GM18868 (cell line): Measurements from ENCODE around the gene KLK10.

ENCODE experiments used
- ATAC-seq: cut with Tn5 transposase; IDR thresholded peaks from one replicate; pipeline ENCODE4 v1.9.1; 2021; ENCODE audit warnings: mild to moderate bottlenecking, moderate library complexity; ENCODE audit not compliant: unreplicated experiment

Gene KLK10, protein sequence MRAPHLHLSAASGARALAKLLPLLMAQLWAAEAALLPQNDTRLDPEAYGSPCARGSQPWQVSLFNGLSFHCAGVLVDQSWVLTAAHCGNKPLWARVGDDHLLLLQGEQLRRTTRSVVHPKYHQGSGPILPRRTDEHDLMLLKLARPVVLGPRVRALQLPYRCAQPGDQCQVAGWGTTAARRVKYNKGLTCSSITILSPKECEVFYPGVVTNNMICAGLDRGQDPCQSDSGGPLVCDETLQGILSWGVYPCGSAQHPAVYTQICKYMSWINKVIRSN

DNA sequence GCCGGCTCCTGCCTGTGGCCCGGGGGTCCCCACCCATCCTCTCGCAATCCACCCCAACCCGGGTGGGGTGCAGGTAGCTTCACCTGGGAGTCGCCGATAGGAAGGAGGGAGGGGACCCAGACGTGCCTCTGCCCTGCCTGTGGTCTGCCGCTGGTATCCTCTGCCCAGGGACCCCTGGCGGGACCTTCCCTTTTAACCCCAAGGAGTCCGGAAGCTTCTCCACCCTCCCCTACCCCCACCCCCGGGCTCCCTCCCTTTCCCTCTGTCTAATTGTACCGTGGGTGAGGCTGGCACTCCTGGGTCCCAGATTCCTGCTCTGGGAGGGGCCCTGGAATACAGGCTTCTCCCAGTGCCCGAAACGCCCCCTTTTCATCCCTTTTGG is at the start of gene KLK10:
Gene KLK10, minus strand, starts transcription at position 166 of the 382 bp plus-strand sequence. CDS start 579 bp downstream, outside the sequence.
- ATAC-seq, result no peak

DNA sequence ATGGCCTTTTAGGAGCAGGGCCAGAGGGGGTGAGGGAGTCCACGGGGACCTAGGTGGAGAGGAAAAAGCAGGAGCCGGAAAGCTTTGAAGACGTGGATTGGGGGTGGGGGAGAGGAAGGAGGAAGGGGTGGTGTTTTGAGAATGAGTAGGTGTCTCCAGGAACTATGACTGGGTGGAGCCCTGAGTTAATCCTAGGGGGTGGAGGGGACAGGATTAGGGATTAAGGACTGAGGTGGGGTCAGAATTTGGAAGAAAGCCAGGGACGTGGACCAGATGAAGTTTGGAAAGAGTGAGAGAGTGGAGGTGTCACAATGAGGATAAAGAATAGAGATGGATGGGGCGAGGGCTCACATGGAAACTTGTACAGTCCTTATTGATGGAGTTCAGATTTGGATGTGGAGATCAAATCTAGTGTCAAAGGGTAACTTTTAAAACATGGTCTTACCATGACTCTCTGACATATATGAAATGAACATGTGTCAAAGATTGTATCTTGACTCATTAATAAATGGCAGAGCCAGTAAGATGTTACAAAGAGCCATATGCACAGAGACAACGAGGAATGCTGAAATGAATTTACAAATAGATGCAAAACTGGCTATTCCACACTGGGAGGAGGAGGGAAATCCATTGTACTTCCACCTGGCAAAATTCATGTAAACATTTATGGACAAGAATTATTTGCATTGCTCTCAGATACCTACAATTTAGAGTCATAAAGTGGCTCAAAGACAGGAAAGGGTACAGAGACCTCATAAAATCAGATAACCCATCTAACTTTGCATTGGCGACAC is 47.1 kb upstream of the KLK10 start:
- no peak for ATAC-seq

- ATAC-seq, result no peak
These were observed 45.9 kb upstream of the KLK10 start for GRCh38 chr19:51065221-51065960.

GRCh38 chr19:51064534-51065220 is 45.2 kb upstream of the KLK10 start, which contains the start of gene KLK13:
Gene KLK13 (minus strand): TSS chr19:51065092. CDS start chr19:51065067, 25 bp downstream.
- no peak for ATAC-seq

- no peak for ATAC-seq
These were observed 44.2 kb upstream of the KLK10 start for GRCh38 chr19:51063664-51064063.

GRCh38 chr19:51060973-51061372 is 41.5 kb upstream of the KLK10 start:
- no peak for ATAC-seq

GRCh38 chr19:51060336-51060735 is 40.8 kb upstream of the KLK10 start:
- ATAC-seq, result no peak

DNA sequence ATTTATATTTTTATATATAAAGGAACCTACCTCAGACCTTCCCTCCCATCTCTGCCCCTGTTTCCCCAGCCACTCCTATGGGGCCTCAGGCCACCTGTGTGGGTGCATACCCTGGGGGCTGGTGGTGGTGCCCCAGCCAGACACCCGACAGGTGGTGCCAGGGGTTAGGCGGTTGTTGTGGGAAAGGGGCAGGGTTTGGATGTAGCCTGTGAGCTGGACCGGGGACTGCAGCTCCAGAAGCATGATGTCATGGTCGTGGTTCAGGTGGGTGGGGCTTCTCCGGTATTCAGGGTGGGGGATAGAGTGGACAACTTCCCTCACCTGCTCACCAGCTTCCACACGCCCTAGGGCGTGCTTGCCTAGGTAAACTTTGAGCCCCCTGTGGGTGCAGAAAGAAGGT is 40.2 kb upstream of the KLK10 start:
- no peak for ATAC-seq

- ATAC-seq, result no peak
These were observed 36.4 kb upstream of the KLK10 start for GRCh38 chr19:51055866-51056265.

- no peak for ATAC-seq
These were observed 27.5 kb upstream of the KLK10 start for GRCh38 chr19:51047031-51047335.

GRCh38 chr19:51044327-51044726 is 24.8 kb upstream of the KLK10 start:
- ATAC-seq, result no peak

- no peak for ATAC-seq
These were observed 24.0 kb upstream of the KLK10 start for GRCh38 chr19:51043497-51043896.

DNA sequence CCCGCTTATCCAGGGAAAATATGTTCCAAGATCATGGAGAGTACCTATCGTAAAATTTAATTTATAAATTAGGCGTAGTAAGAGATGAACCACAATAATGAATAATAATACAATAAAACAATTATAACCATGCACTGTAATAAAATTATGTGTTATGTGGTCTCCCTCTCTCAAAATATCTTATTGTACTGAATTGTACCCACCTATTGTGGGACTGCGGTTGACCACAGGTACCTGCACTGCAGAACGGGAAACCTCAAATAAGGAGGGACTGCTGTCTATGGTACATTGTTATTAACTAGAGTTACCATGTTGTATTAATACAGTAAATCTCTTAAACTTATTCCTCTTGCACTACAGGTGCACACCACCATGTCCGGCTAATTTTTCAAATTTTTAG is 20.6 kb upstream of the KLK10 start:
- ATAC-seq, result no peak

DNA sequence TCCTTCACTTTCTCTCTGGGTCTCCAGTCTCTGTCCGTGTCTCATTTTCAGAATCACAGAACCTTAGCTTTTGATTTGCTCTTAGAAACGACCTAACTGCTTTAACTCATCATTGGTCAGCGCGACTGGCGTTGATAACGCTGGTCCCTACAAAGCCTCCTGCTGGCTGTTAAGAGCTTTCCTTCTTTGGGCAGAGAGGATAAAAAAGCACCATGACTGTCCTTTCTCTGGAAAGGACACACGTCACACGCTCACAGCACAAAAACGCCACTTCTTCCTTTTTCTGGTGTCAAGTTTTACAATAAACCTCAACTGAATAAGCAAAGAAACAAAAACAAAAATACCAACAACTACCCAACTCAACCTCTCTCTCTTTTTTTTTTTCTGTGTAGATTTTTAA is 17.0 kb upstream of the KLK10 start:
- ATAC-seq, result no peak

DNA sequence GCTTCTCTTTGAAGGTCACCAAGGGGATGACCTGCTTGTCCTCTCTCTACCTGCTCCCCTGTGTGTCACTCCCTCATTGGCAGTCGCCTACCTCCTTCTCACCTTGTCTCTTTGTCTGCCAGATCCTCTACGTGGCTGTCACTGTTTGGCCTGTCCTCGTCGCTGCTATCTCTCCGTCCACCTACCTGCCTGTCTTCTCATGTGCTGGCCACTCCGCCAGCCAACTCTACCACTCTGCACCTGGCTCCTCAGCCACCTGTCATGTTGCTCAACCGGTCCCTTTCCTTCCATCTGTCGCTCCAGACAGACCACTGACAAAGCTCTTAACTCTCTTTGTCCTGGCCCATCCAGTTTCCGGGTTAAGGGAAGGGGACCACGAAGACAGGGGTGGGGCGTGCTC is 15.2 kb upstream of the KLK10 start, which contains the start of gene KLK12:
Gene KLK12, minus strand, starts transcription at position 299 of the 400 bp plus-strand sequence. CDS start 381 bp downstream, outside the sequence.
- no peak for ATAC-seq

- no peak for ATAC-seq
These were observed 12.3 kb upstream of the KLK10 start for GRCh38 chr19:51031880-51032225.

DNA sequence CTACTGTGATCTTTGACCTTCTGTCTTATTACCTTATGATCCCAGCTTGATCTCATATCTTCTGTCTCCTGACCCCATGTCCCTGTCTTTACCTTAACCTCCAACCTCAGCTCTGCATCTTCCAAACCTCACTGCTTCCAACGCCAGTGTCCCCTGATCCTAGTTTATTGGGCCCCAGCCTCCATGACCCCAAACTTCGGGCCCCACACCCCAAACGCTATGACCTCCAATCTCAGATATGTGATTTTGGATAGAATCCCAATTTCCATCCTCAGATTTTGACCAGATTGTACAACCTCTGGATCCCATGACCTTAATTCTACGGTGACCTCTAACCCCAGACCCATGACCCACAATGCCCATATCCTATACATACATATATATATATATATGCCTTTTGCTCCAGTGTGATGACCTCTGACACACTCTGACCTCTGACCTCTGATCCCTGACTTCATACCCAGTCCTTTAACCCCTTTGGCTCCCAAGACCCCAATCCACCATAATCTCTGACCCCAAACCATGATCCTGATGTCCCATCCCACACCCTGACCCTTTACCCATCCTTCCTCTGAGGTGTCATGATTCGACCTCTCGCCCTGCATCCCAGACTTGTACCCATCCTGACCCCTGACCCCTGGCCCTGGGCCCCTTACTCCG is 11.8 kb upstream of the KLK10 start:
- ATAC-seq, result no peak

GRCh38 chr19:51030631-51031030 is 11.1 kb upstream of the KLK10 start:
- ATAC-seq, result no peak

- ATAC-seq, result no peak
These were observed 10.2 kb upstream of the KLK10 start for GRCh38 chr19:51029718-51030117.

GRCh38 chr19:51027873-51028272 is 8.4 kb upstream of the KLK10 start:
- ATAC-seq, result no peak
